Uterus (tissue), 4 donors: ENCODE data around the gene IGSF11. TPM values are rescaled to one million over a fixed set of nuclear protein-coding genes. Genes with fewer than 3 reads are reported as not detected.
"Not testable (repeated sequence)": the region's sequence is repeated elsewhere in the genome, so short reads cannot be mapped to it uniquely, and the experiment has no call there.

Experiments
- DNase-seq, 2 donors: peaks; one replicate each; pipeline ENCODE4 v3.0.0-alpha.2; 2019 to 2020
- H3K27ac ChIP-seq, 2 donors: fragments of 200-600 bp; sonication (generic); 1 replicate in 1 of 2; 2 replicates in 1 of 2; pipeline ENCODE4 v1.5.1; 2016 to 2018
- H3K27me3 ChIP-seq, 2 donors: fragments of 200-600 bp; sonication (generic); one replicate each; pipeline ENCODE4 v1.5.1; 2018 to 2019; ENCODE audit warnings: control low read depth in 1 of 2
- H3K36me3 ChIP-seq, 2 donors: fragments of 200-600 bp; sonication (generic); one replicate each; pipeline ENCODE4 v1.5.1; 2019; ENCODE audit warnings: control low read depth in 1 of 2
- H3K4me1 ChIP-seq, 2 donors: fragments of 200-600 bp; sonication (generic); one replicate each; pipeline ENCODE4 v1.5.1; 2018 to 2019; ENCODE audit warnings: control low read depth in 1 of 2
- H3K4me3 ChIP-seq, 2 donors: fragments of 200-600 bp; sonication (generic); 1 replicate in 1 of 2; 2 replicates in 1 of 2; pipeline ENCODE4 v1.5.1; 2018 to 2019; ENCODE audit warnings: mild to moderate bottlenecking in 1 of 2
- H3K9me3 ChIP-seq, 2 donors: fragments of 200-600 bp; sonication (generic); one replicate each; pipeline ENCODE4 v1.5.1; 2019; ENCODE audit warnings: control low read depth in 1 of 2
- POLR2A ChIP-seq, 2 donors: fragments of 450-650 bp; IDR thresholded peaks; one replicate each; pipeline ENCODE4 v1.6.1; 2016; ENCODE audit warnings: antibody characterized with exemption in 2 of 2, mild to moderate bottlenecking in 1 of 2, moderate library complexity in 1 of 2
- intact Hi-C: fragments of 100-400 bp; cut with DNase I; formaldehyde crosslinking; loops from one replicate; pipeline ENCODE4 v1.15.1; 2023; ENCODE audit warnings: low total_unique reads
- total RNA-seq, 4 donors: library from RNA; depleted of rRNA in 3 of 4; stranded (reverse); fragments of >200 nt in 3 of 4; gene quantifications; one replicate each; pipeline versions ENCODE4 v1.1.0 to v1.2.4, GENCODE V29; 2014 to 2023
- TF ChIP-seq, protein P1 (sequence below), 4 experiments: fragments of 200-600 bp in 2 of 4; fragments of 450-650 bp in 2 of 4; sonication (generic) in 2 of 4; IDR thresholded peaks; one replicate each; pipeline ENCODE4 v1.5.1; 2016 to 2019; ENCODE audit warnings: antibody characterized with exemption in 4 of 4, mild to moderate bottlenecking in 2 of 4, moderate library complexity in 1 of 4
- donor health status: DM: yes; HTN: yes; CAD: no.

The IGSF11 gene
- total RNA-seq, 4 donors from 2014 or later: 1.2 to 4.4 TPM; not detected in 2

DNA sequence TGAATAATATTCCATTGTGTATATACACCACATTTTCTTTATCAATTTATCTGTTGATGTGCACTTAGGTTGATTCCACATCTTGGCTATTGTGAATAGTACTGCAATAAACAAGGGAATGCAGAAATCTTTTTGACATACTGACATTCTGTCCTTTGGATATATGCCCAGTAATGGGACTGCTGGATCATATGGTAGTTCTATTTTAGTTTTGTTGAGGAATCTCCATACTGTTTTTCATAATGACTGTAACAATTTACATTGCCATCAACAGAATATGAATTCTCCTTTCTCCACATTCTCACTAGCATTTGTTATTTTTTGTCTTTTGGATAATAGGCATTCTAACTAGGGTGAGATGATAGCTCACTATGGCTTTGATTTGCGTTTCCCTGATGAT, 174.7 kb downstream of the IGSF11 start:
- H3K4me3 ChIP-seq: no peak overlapping the region
- intact Hi-C loops: no loop called here
- no peaks in the 10 kb centered on the region for H3K27me3 ChIP-seq
- TF ChIP-seq POLR2A (IDR thresholded peaks at IDR 0.05): no peak
- TF ChIP-seq, protein P1, sequence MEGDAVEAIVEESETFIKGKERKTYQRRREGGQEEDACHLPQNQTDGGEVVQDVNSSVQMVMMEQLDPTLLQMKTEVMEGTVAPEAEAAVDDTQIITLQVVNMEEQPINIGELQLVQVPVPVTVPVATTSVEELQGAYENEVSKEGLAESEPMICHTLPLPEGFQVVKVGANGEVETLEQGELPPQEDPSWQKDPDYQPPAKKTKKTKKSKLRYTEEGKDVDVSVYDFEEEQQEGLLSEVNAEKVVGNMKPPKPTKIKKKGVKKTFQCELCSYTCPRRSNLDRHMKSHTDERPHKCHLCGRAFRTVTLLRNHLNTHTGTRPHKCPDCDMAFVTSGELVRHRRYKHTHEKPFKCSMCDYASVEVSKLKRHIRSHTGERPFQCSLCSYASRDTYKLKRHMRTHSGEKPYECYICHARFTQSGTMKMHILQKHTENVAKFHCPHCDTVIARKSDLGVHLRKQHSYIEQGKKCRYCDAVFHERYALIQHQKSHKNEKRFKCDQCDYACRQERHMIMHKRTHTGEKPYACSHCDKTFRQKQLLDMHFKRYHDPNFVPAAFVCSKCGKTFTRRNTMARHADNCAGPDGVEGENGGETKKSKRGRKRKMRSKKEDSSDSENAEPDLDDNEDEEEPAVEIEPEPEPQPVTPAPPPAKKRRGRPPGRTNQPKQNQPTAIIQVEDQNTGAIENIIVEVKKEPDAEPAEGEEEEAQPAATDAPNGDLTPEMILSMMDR (IDR thresholded peaks at IDR 0.05): no peak
- H3K9me3 ChIP-seq: no peaks in the 10 kb centered on the region
- H3K36me3 ChIP-seq: no peaks in the 10 kb centered on the region
- DNase-seq: no peak
- H3K27ac ChIP-seq: no peak overlapping the region
- H3K4me1 ChIP-seq: no peaks in the 10 kb centered on the region

DNA sequence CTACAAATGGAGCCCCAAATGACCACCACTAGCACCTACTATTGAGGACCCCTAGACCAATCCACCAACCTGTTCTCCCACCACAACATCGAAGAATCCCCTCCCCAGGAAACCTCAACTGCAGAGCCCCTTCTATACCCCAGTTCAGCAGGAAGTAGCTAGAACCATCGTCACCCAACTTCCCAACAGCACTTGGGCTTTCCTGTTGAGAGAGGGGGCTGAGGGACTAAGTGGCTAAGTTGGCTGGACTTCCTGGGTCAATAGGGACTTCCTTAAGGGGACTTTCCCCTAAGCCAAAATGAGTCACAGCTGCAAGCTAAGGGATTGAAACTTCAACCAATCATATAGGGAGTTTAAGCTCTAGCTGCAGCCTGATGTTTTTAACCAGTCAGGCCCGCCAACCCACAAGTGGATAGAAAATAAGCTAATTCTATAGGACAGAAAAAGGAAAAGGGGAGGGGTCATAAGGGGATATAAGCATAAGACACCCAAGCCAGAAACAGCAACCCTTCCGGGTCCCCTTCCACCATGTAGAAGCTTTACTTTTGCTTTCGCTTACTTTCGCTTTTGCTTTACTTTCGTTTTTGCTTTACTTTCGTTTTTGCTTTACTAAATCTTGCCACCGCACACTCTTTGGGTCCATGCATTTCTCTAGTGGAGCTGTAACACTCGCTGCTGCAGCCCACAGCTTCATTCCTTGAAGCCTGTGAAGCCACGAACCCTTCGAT, 183.0 kb downstream of the IGSF11 start:
- H3K36me3 ChIP-seq, intact Hi-C loops, DNase-seq, H3K4me3 ChIP-seq, H3K27me3 ChIP-seq, H3K27ac ChIP-seq, H3K9me3 ChIP-seq, H3K4me1 ChIP-seq: not testable (repeated sequence)

DNA sequence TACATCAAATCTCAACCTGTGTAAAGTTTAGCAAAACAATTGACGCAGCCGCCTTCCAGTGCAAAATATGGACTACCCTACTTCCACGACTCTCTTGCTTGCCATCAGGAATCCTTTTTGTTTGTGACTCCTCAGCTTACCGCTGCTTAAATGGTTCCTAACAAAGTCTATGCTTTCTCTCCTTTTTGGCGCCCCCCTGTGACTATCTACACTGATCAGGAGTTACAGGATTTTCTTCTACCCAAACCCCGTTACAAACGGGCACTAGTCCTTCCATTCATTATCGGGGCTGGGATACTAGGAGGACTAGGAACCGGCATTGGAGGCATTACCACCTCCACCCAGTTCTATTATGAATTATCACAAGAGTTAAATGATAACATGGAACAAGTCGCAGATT, 184.0 kb downstream of the IGSF11 start:
- no peaks in the 10 kb centered on the region for H3K9me3 ChIP-seq
- no peak for TF ChIP-seq POLR2A (IDR thresholded peaks at IDR 0.05)
- no peak for DNase-seq
- no peak overlapping the region for H3K4me3 ChIP-seq
- H3K4me1 ChIP-seq: no peaks in the 10 kb centered on the region
- H3K27me3 ChIP-seq: no peaks in the 10 kb centered on the region
- no peaks in the 10 kb centered on the region for H3K36me3 ChIP-seq
- intact Hi-C loops: no loop called here
- no peak overlapping the region for H3K27ac ChIP-seq

Other genes with a start within 250 kb of the IGSF11 start
- gene TEX55, start 111.3 kb upstream of the IGSF11 start, total RNA-seq: not detected
- under 1 TPM in 1 of 4 donors, not detected in 3; 0.30 TPM for gene UPK1B, start 138.8 kb upstream of the IGSF11 start, total RNA-seq
- gene B4GALT4, start 206.0 kb upstream of the IGSF11 start, total RNA-seq: 10 to 100 TPM; 21.6 to 74.1 (median 49.8) TPM